GM23248 (cell line): ENCODE results near the gene GALNT1.

Experiments used
- EZH2 ChIP-seq: fragments of 200-600 bp; sonication (generic); IDR thresholded peaks from 2 replicates; pipeline ENCODE4 v1.6.1; 2018; ENCODE audit warnings: antibody characterized with exemption, mild to moderate bottlenecking; ENCODE audit not compliant: insufficient read depth, poor library complexity, severe bottlenecking
- EZH2phosphoT487 ChIP-seq: fragments of 200-600 bp; sonication (generic); IDR thresholded peaks from 2 replicates; pipeline ENCODE4 v1.6.1; 2018; ENCODE audit warnings: antibody characterized with exemption, moderate library complexity, mild to moderate bottlenecking, low read depth; ENCODE audit not compliant: insufficient read depth

- TF ChIP-seq EZH2 (no peak), EZH2phosphoT487 (no peak)
Measured at GRCh38 chr18:35588995-35589394, 7.5 kb downstream of the GALNT1 start.
